ENCODE data around the gene ARFGEF2.

Gene ARFGEF2

GRCh38 chr20:48941467-48941866, 20.0 kb downstream of the ARFGEF2 start:
- TF ChIP-seq, protein P1, sequence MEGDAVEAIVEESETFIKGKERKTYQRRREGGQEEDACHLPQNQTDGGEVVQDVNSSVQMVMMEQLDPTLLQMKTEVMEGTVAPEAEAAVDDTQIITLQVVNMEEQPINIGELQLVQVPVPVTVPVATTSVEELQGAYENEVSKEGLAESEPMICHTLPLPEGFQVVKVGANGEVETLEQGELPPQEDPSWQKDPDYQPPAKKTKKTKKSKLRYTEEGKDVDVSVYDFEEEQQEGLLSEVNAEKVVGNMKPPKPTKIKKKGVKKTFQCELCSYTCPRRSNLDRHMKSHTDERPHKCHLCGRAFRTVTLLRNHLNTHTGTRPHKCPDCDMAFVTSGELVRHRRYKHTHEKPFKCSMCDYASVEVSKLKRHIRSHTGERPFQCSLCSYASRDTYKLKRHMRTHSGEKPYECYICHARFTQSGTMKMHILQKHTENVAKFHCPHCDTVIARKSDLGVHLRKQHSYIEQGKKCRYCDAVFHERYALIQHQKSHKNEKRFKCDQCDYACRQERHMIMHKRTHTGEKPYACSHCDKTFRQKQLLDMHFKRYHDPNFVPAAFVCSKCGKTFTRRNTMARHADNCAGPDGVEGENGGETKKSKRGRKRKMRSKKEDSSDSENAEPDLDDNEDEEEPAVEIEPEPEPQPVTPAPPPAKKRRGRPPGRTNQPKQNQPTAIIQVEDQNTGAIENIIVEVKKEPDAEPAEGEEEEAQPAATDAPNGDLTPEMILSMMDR (IDR thresholded peaks at IDR 0.05; ENCODE audit: low read length, missing control alignments), result no peak
- no peak overlapping the region for H3K4me3 ChIP-seq (replicated peaks; ENCODE audit: low read depth, low read length)
- DNase-seq (ENCODE audit: low read depth), result no peak

DNA sequence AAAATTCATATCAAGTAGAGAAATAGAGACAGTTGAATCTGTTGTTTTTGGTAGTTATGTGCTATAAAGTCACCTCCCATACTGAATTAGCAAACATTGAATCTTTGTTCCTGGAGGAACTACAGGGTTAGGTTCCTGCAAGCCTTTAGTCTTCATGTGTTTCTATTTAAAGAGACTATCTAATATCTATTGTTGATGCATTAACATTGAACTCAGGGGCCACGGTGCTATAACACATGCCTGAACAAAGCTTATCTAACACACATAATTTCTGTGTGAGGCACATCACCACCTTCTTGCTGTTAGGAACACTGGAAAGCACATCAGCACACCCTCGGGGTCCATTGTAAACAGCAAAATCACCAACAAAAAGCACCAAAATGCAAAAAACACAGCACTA, 21.2 kb downstream of the ARFGEF2 start:
- TF ChIP-seq, protein P1 (IDR thresholded peaks at IDR 0.05; ENCODE audit: low read length, missing control alignments), result no peak

DNA sequence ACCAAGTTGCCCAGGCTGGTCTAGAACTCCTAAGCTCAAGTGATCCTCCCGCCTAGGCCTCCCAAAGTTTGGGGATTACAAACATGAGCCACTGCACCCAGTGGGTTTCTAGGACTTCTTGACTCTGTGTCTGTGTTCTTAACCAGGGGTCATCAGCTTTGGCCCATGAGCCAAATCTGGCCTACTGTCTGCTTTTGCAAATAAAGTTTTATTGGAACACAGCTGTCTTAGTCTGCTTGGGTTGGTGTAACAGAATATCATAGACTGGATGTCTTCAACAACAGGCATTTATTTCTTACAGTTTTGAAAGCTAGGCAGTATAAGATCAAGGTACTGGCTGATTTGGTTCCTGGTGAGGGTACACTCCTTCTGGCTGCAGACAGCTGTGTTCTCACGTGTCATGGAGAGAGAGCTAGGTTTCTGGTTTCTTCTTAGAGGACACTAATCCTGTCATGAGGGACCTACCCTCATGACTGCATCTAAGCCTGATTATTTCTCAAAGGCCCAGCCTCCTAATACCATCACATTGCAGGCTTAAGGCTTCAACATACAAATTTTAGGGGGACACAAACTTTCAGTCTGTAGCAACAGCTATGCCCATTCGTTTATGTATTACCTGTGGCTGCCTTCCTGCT, 23.3 kb downstream of the ARFGEF2 start:
- no peak overlapping the region for H3K4me3 ChIP-seq (replicated peaks; ENCODE audit: low read depth, low read length)
- TF ChIP-seq, protein P1 (IDR thresholded peaks at IDR 0.05; ENCODE audit: low read length, missing control alignments), result no peak
- no peak for DNase-seq (ENCODE audit: low read depth)

More for the DNA sequence above, 21.2 kb downstream of the ARFGEF2 start:
- H3K4me3 ChIP-seq (replicated peaks; ENCODE audit: low read depth, low read length), result no peak overlapping the region
- no peak for DNase-seq (ENCODE audit: low read depth)

GRCh38 chr20:48945840-48946514, 24.5 kb downstream of the ARFGEF2 start:
- no peak overlapping the region for H3K4me3 ChIP-seq (replicated peaks; ENCODE audit: low read depth, low read length)
- peak; percentile 24 for DNase-seq (ENCODE audit: low read depth)
- TF ChIP-seq, protein P1 (IDR thresholded peaks at IDR 0.05; ENCODE audit: low read length, missing control alignments), result no peak

DNA sequence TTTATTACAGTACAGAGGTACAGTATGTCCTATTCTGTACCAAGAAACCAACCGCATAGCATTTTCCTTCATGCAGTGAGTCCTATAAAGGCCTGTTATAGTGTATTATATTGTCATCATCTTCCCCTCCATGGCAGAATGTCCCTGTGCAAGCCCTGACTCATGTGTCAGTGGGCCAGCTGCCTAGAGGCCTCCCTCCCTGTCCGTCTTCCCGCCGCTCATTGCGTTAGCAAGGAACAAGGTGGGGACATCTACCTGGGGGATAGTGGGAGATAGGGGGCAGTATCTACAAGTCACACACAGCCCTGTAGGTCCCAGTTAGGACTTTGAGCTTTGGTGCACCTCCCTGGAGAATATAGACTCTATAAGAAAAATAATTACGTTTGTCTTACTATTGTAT, 27.1 kb downstream of the ARFGEF2 start:
- no peak overlapping the region for H3K4me3 ChIP-seq (replicated peaks; ENCODE audit: low read depth, low read length)
- no peak for DNase-seq (ENCODE audit: low read depth)
- TF ChIP-seq, protein P1 (IDR thresholded peaks at IDR 0.05; ENCODE audit: low read length, missing control alignments), result no peak

GRCh38 chr20:48949304-48950170, 28.0 kb downstream of the ARFGEF2 start:
- no peak for DNase-seq (ENCODE audit: low read depth)
- no peak overlapping the region for H3K4me3 ChIP-seq (replicated peaks; ENCODE audit: low read depth, low read length)
- TF ChIP-seq, protein P1 (IDR thresholded peaks at IDR 0.05; ENCODE audit: low read length, missing control alignments), result no peak
